ENCODE results near the gene PSMF1.

- peak; percentile 50 to 78 for TF ChIP-seq CTCF (IDR thresholded peaks at IDR 0.05; ENCODE audit: extremely low read depth in 1 of 2, insufficient read depth in 1 of 2, low read depth in 1 of 2, low read length in 2 of 2)
- no peak for TF ChIP-seq MYC (IDR thresholded peaks at IDR 0.05; ENCODE audit: low read depth, low read length)
- no peak for TF ChIP-seq POLR2A (IDR thresholded peaks at IDR 0.05; ENCODE audit: low read depth, low read length)
- TF ChIP-seq POLR2AphosphoS5 (IDR thresholded peaks at IDR 0.05; ENCODE audit: insufficient read depth, low read depth, low read length) = no peak
- TF ChIP-seq FOS (IDR thresholded peaks at IDR 0.05; ENCODE audit: borderline replicate concordance, insufficient read depth, low read length) = no peak
- TF ChIP-seq JUN (IDR thresholded peaks at IDR 0.05; ENCODE audit: borderline replicate concordance, insufficient read depth, insufficient read length, low read depth) = no peak
- no peak for TF ChIP-seq EZH2 (IDR thresholded peaks at IDR 0.05; ENCODE audit: borderline replicate concordance, low read depth, low read length, severe bottlenecking)
- no peak for TF ChIP-seq MAX (IDR thresholded peaks at IDR 0.05; ENCODE audit: insufficient read depth, insufficient read length)
Observed at GRCh38 chr20:1185790-1186334, 67.5 kb downstream of the PSMF1 start.

All from endothelial cell of umbilical vein (primary cell).